ENCODE results near the gene ATP8A1. TPM values are rescaled to one million over a fixed set of nuclear protein-coding genes. Genes with fewer than 3 reads are reported as not detected.
A peak's percentile ranks its signal among the peaks of the same experiment; 100 is the strongest.

The ATP8A1 gene
- total and polyA plus RNA-seq, 2 donors from 2014 or later, result 4.6 to 27.4 TPM

DNA sequence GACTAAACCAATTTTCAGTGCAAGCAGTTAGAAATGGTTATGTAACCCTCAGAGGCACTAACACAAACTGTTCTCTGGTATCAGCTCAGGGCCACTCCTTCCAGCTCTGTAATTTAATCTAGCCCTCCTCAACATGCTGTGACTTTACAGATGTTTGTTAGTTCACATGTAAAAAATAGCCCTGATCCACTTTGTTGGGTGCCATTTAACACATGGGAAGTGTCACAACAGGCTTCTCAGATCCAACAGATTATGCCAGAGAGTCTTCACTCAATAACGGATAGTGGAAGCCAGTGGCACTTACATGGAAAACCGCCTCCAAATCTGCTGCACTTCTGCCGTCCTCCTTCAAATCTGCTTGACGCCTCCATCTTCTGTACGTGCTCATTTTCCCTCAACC, 51.6 kb downstream of the ATP8A1 start:
- intact Hi-C loops (cut with DNase I), result no loop called here

DNA sequence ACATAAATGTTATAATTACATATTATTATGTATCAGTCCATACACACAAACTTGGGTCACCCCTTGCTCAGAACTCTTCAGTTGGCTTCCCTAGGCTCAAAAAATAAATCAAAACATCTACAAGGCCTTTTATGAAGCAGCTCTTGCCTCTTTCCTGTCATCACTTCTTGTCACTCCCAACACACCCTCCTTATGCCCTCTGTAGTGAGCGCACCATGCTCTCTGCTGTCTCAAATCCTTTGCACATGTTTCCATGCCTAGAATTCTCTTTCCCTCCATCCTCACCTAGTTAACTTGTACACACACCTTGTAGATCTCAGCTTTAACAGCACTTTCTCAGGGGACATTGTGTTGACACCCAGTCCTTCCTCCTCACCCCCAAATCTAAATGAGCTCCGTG, 53.0 kb downstream of the ATP8A1 start:
- Histone ChIP-seq H3K27ac (ENCODE audit: low read depth in 2 of 2, low read length in 2 of 2) (no peak overlapping the region), H3K27me3 (ENCODE audit: control insufficient read depth, insufficient read depth, low read length) (no peaks in the 10 kb centered on the region), H3K36me3 (ENCODE audit: control insufficient read depth in 2 of 3, insufficient read depth in 3 of 3, low read length in 3 of 3) (no peaks in the 10 kb centered on the region), H3K9me3 (ENCODE audit: control insufficient read depth in 2 of 3, insufficient read depth in 1 of 3, low read length in 3 of 3) (no peaks in the 10 kb centered on the region), H3K4me3 (ENCODE audit: low read length in 3 of 3) (no peak overlapping the region), H3K4me1 (ENCODE audit: control insufficient read depth in 2 of 3, insufficient read depth in 2 of 3, low read depth in 1 of 3, low read length in 3 of 3) (no peaks in the 10 kb centered on the region), H3K9ac (ENCODE audit: low read length in 3 of 3) (no peak overlapping the region)
- DNase-seq (no peak), FAIRE-seq (no peak)
- TF ChIP-seq, protein P1, sequence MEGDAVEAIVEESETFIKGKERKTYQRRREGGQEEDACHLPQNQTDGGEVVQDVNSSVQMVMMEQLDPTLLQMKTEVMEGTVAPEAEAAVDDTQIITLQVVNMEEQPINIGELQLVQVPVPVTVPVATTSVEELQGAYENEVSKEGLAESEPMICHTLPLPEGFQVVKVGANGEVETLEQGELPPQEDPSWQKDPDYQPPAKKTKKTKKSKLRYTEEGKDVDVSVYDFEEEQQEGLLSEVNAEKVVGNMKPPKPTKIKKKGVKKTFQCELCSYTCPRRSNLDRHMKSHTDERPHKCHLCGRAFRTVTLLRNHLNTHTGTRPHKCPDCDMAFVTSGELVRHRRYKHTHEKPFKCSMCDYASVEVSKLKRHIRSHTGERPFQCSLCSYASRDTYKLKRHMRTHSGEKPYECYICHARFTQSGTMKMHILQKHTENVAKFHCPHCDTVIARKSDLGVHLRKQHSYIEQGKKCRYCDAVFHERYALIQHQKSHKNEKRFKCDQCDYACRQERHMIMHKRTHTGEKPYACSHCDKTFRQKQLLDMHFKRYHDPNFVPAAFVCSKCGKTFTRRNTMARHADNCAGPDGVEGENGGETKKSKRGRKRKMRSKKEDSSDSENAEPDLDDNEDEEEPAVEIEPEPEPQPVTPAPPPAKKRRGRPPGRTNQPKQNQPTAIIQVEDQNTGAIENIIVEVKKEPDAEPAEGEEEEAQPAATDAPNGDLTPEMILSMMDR (IDR thresholded peaks at IDR 0.05; ENCODE audit: borderline replicate concordance, extremely low read depth, insufficient read depth), result no peak
- intact Hi-C loops (cut with DNase I), result no loop called here

More for the DNA sequence above, 51.6 kb downstream of the ATP8A1 start:
- H3K4me3 ChIP-seq (ENCODE audit: low read length in 3 of 3), result no peak overlapping the region
- no peaks in the 10 kb centered on the region for H3K4me1 ChIP-seq (ENCODE audit: control insufficient read depth in 2 of 3, insufficient read depth in 2 of 3, low read depth in 1 of 3, low read length in 3 of 3)
- H3K9me3 ChIP-seq (ENCODE audit: control insufficient read depth in 2 of 3, insufficient read depth in 1 of 3, low read length in 3 of 3), result no peaks in the 10 kb centered on the region
- peak in 3 of 5 donors; percentile 10 to 46 (median 39) for DNase-seq
- no peaks in the 10 kb centered on the region for H3K36me3 ChIP-seq (ENCODE audit: control insufficient read depth in 2 of 3, insufficient read depth in 3 of 3, low read length in 3 of 3)
- TF ChIP-seq, protein P1 (IDR thresholded peaks at IDR 0.05; ENCODE audit: borderline replicate concordance, extremely low read depth, insufficient read depth), result no peak
- no peaks in the 10 kb centered on the region for H3K27me3 ChIP-seq (ENCODE audit: control insufficient read depth, insufficient read depth, low read length)
- H3K9ac ChIP-seq (ENCODE audit: low read length in 3 of 3), result no peak overlapping the region
- no peak for FAIRE-seq
- H3K27ac ChIP-seq (ENCODE audit: low read depth in 2 of 2, low read length in 2 of 2), result no peak overlapping the region

DNA sequence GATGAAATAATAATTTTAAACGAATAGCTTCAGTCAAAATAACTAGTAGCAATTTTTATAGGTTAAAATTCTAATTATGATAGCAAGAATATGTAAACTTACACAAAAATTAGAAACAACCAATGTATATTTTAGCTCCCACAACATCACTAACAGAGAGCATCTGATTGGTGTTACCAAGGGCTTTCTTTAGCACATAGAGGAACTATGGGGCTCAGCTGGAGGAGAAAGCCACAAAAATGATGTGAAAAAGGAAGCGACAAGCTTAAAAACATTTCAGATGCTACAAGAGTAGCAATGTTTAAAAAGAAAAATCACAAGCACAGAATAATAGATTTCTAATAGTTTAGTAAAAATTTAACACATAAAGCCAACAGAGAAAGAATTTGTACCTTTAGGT, 56.3 kb downstream of the ATP8A1 start:
- no peak for FAIRE-seq
- H3K27me3 ChIP-seq (ENCODE audit: control insufficient read depth, insufficient read depth, low read length), result no peaks in the 10 kb centered on the region

More for the DNA sequence above, 56.3 kb downstream of the ATP8A1 start:
- no peak overlapping the region for H3K27ac ChIP-seq (ENCODE audit: low read depth in 2 of 2, low read length in 2 of 2)
- intact Hi-C loops (cut with DNase I), result no loop called here
- no peaks in the 10 kb centered on the region for H3K9me3 ChIP-seq (ENCODE audit: control insufficient read depth in 2 of 3, insufficient read depth in 1 of 3, low read length in 3 of 3)
- no peaks in the 10 kb centered on the region for H3K36me3 ChIP-seq (ENCODE audit: control insufficient read depth in 2 of 3, insufficient read depth in 3 of 3, low read length in 3 of 3)
- no peak overlapping the region for H3K9ac ChIP-seq (ENCODE audit: low read length in 3 of 3)
- no peaks in the 10 kb centered on the region for H3K4me1 ChIP-seq (ENCODE audit: control insufficient read depth in 2 of 3, insufficient read depth in 2 of 3, low read depth in 1 of 3, low read length in 3 of 3)
- no peak overlapping the region for H3K4me3 ChIP-seq (ENCODE audit: low read length in 3 of 3)
- TF ChIP-seq, protein P1 (IDR thresholded peaks at IDR 0.05; ENCODE audit: borderline replicate concordance, extremely low read depth, insufficient read depth), result no peak
- no peak for DNase-seq
